ENCODE data around the gene TANK. TPM values are rescaled to one million over a fixed set of nuclear protein-coding genes. Genes with fewer than 3 reads are reported as not detected.

TANK gene
- total and polyA plus RNA-seq, 2 of the 8 experiments (the other 6 are each of a cell fraction or from before 2014, with no cell fraction given) = 7.0 to 26.1 TPM

- no peaks in the 10 kb centered on the region for H3K79me1 ChIP-seq (ENCODE audit: low read depth, low read length)
- H3K4me2 ChIP-seq (ENCODE audit: insufficient read depth in 1 of 2, low read depth in 2 of 2, low read length in 2 of 2) = no peak overlapping the region
- H3K9me3 ChIP-seq (ENCODE audit: insufficient read depth in 2 of 2, low read depth in 1 of 2, low read length in 1 of 2) = peaks cover 5% of the 10 kb centered on the region in 2 experiments; a peak in 3 of 4 replicates
- no peak overlapping the region for H3K9ac ChIP-seq (replicated peaks in 1 of 4; ENCODE audit: extremely low read depth in 1 of 4, low read depth in 3 of 4, low read length in 3 of 4)
- no peak overlapping the region for H2BK15ac ChIP-seq (ENCODE audit: low read length)
- no peaks in the 10 kb centered on the region; a peak in 1 of 7 replicates for H3K27me3 ChIP-seq (replicated peaks in 1 of 4; ENCODE audit: control insufficient read depth in 3 of 4, extremely low read depth in 1 of 4, insufficient read depth in 3 of 4, low read length in 3 of 4)
- no peak overlapping the region for H3K23ac ChIP-seq (ENCODE audit: insufficient read length)
- H3K4me3 ChIP-seq (ENCODE audit: extremely low read depth in 1 of 4, insufficient read depth in 2 of 4, low read depth in 3 of 4, low read length in 4 of 4) = no peak overlapping the region
- no peak overlapping the region for H2BK120ac ChIP-seq (replicated peaks; ENCODE audit: low read depth, low read length)
- no peak overlapping the region for H3K4ac ChIP-seq (replicated peaks; ENCODE audit: insufficient read length, low read depth, low read length)
- no peak overlapping the region for H2BK12ac ChIP-seq (ENCODE audit: low read depth, low read length)
- no peaks in the 10 kb centered on the region for H3K4me1 ChIP-seq (replicated peaks in 1 of 4; ENCODE audit: control insufficient read depth in 3 of 4, insufficient read depth in 4 of 4, low read length in 3 of 4)
- FAIRE-seq (no peak), DNase-seq (ENCODE audit: low read depth in 1 of 2, low spot score in 2 of 2) (no peak)
- H2AK5ac ChIP-seq (ENCODE audit: low read depth, low read length) = no peak overlapping the region
- no peak overlapping the region for H2BK20ac ChIP-seq (ENCODE audit: low read length)
- no peak overlapping the region for H3K56ac ChIP-seq (replicated peaks; ENCODE audit: insufficient read length, low read depth, low read length)
- POLR2A ChIA-PET (ENCODE audit: partially characterized antibody) = no interaction called here
- H3K79me2 ChIP-seq (ENCODE audit: control insufficient read depth in 1 of 2, insufficient read depth in 2 of 2, low read length in 2 of 2) = no peaks in the 10 kb centered on the region
- no peak overlapping the region for H4K5ac ChIP-seq (ENCODE audit: insufficient read length, low read depth, low read length)
- no peak overlapping the region for H4K8ac ChIP-seq (ENCODE audit: extremely low read depth, insufficient read depth, low read length)
- H3K23me2 ChIP-seq (ENCODE audit: low read depth, low read length) = no peaks in the 10 kb centered on the region
- CTCF ChIA-PET (ENCODE audit: partially characterized antibody) = no interaction called here
- H4K20me1 ChIP-seq (replicated peaks in 1 of 2; ENCODE audit: control insufficient read depth in 1 of 2, insufficient read depth in 2 of 2, low read length in 2 of 2) = no peaks in the 10 kb centered on the region
- H3K27ac ChIP-seq (ENCODE audit: low read depth, low read length) = no peak overlapping the region
- H2BK5ac ChIP-seq (ENCODE audit: low read depth, low read length) = no peak overlapping the region
- no peak overlapping the region for H3K18ac ChIP-seq (ENCODE audit: extremely low read depth, low read length)
- no peak overlapping the region for H2AFZ ChIP-seq (ENCODE audit: low read length)
- no peak overlapping the region for H4K91ac ChIP-seq (replicated peaks; ENCODE audit: insufficient read length, low read length)
- no peaks in the 10 kb centered on the region; a peak in 1 of 8 replicates for H3K36me3 ChIP-seq (ENCODE audit: control insufficient read depth in 2 of 4, insufficient read depth in 4 of 4, low read length in 3 of 4)
- no peak overlapping the region for H3K14ac ChIP-seq (ENCODE audit: insufficient read length)
- TF ChIP-seq FOSL1 (IDR thresholded peaks at IDR 0.05; ENCODE audit: insufficient read depth, low read depth, low read length) (no peak), E2F6 (IDR thresholded peaks at IDR 0.05) (no peak), YY1 (IDR thresholded peaks at IDR 0.05; ENCODE audit: low read depth, low read length) (no peak), NRF1 (IDR thresholded peaks at IDR 0.05; ENCODE audit: low read depth, low read length) (no peak), SP4 (IDR thresholded peaks at IDR 0.05; ENCODE audit: low read length) (no peak)
These were observed 13.9 kb upstream of the TANK start for GRCh38 chr2:161146209-161146775.

Measured in H1 (cell line).